ENCODE measurements around the gene CAPZB.

The CAPZB gene

GRCh38 chr1:19484798-19485361 is 459 bp downstream of the CAPZB start:
- TF ChIP-seq, protein P1, sequence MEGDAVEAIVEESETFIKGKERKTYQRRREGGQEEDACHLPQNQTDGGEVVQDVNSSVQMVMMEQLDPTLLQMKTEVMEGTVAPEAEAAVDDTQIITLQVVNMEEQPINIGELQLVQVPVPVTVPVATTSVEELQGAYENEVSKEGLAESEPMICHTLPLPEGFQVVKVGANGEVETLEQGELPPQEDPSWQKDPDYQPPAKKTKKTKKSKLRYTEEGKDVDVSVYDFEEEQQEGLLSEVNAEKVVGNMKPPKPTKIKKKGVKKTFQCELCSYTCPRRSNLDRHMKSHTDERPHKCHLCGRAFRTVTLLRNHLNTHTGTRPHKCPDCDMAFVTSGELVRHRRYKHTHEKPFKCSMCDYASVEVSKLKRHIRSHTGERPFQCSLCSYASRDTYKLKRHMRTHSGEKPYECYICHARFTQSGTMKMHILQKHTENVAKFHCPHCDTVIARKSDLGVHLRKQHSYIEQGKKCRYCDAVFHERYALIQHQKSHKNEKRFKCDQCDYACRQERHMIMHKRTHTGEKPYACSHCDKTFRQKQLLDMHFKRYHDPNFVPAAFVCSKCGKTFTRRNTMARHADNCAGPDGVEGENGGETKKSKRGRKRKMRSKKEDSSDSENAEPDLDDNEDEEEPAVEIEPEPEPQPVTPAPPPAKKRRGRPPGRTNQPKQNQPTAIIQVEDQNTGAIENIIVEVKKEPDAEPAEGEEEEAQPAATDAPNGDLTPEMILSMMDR (IDR thresholded peaks at IDR 0.05; ENCODE audit: low read depth, low read length, missing control alignments): no peak
- peak overlapping the region; percentile 94 for H3K4me3 ChIP-seq (ENCODE audit: low read depth, low read length)
- in situ Hi-C loops (cut with HindIII; ENCODE audit: low sequenced_read_pairs): loop anchor here (10.0 kb wide), 1 partner anchor 150 kb away; no protein-coding TSS in a partner anchor
- DNase-seq (ENCODE audit: low read depth): no peak

GRCh38 chr1:19484338-19484797 is 971 bp downstream of the CAPZB start:
- peak overlapping the region; percentile 94 for H3K4me3 ChIP-seq (ENCODE audit: low read depth, low read length)
- TF ChIP-seq, protein P1 (IDR thresholded peaks at IDR 0.05; ENCODE audit: low read depth, low read length, missing control alignments): no peak
- in situ Hi-C loops (cut with HindIII; ENCODE audit: low sequenced_read_pairs): loop anchor here (10.0 kb wide), 1 partner anchor 150 kb away; no protein-coding TSS in a partner anchor
- DNase-seq (ENCODE audit: low read depth): no peak

GRCh38 chr1:19483691-19484090 is 1.6 kb downstream of the CAPZB start:
- in situ Hi-C loops (cut with HindIII; ENCODE audit: low sequenced_read_pairs): loop anchor here (10.0 kb wide), 1 partner anchor 151 kb away; no protein-coding TSS in a partner anchor
- TF ChIP-seq, protein P1 (IDR thresholded peaks at IDR 0.05; ENCODE audit: low read depth, low read length, missing control alignments): no peak

GRCh38 chr1:19483261-19483660 is 2.1 kb downstream of the CAPZB start:
- peak overlapping the region; percentile 94 for H3K4me3 ChIP-seq (ENCODE audit: low read depth, low read length)
- no peak for DNase-seq (ENCODE audit: low read depth)
- TF ChIP-seq, protein P1 (IDR thresholded peaks at IDR 0.05; ENCODE audit: low read depth, low read length, missing control alignments): no peak
- in situ Hi-C loops (cut with HindIII; ENCODE audit: low sequenced_read_pairs): loop anchor here (10.0 kb wide), 1 partner anchor 152 kb away; no protein-coding TSS in a partner anchor

More at GRCh38 chr1:19483691-19484090, 1.6 kb downstream of the CAPZB start:
- DNase-seq (ENCODE audit: low read depth): no peak
- peak overlapping the region; percentile 94 for H3K4me3 ChIP-seq (ENCODE audit: low read depth, low read length)

DNA sequence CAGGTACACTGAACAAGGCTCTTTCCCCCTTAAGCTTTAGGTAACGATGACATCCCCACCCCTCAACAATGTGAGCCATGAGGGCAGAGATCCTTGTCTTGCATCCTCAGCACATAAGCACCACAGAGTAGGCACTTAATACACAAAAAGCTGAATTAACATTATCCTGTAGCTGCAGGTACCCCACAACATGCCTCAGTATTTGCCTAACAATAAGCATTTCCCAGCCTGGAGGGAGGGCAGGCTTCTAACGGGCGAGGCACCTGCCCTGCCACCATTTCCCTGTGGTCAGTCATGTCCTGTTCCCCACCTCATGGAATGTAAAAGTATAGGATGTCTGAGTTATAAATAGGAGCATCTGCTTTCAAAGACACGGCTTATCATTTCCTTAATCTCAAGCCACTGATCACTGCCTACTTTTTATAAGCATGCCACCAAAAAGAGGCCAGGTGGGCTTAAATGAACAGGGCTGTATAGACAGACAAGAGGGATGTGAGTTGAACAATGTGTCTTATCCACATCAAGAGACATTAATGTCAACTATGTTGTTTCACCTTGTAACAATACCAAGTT is 3.4 kb downstream of the CAPZB start:
- peak overlapping the region; percentile 94 for H3K4me3 ChIP-seq (ENCODE audit: low read depth, low read length)
- TF ChIP-seq, protein P1 (IDR thresholded peaks at IDR 0.05; ENCODE audit: low read depth, low read length, missing control alignments): no peak
- in situ Hi-C loops (cut with HindIII; ENCODE audit: low sequenced_read_pairs): loop anchor here (10.0 kb wide), 1 partner anchor 153 kb away; no protein-coding TSS in a partner anchor
- no peak for DNase-seq (ENCODE audit: low read depth)

GRCh38 chr1:19480282-19480681 is 5.1 kb downstream of the CAPZB start:
- H3K4me3 ChIP-seq (ENCODE audit: low read depth, low read length): no peak overlapping the region
- TF ChIP-seq, protein P1 (IDR thresholded peaks at IDR 0.05; ENCODE audit: low read depth, low read length, missing control alignments): no peak
- no peak for DNase-seq (ENCODE audit: low read depth)
- in situ Hi-C loops (cut with HindIII; ENCODE audit: low sequenced_read_pairs): loop anchor here (10.0 kb wide), 1 partner anchor 155 kb away; no protein-coding TSS in a partner anchor

All from astrocyte of the cerebellum (primary cell).